Thoracic aorta (tissue), 2 donors: ENCODE results near the gene ECHS1. TPM values are rescaled to one million over a fixed set of nuclear protein-coding genes. Genes with fewer than 3 reads are reported as not detected.
"Not testable (repeated sequence)": the region's sequence is repeated elsewhere in the genome, so short reads cannot be mapped to it uniquely, and the experiment has no call there.

Source experiments
- ATAC-seq: fragments of 150-250 bp; one replicate; pipeline ENCODE4 v1.8.0; 2017; ENCODE audit warnings: low read depth; ENCODE audit not compliant: insufficient number of reproducible peaks, low FRiP score
- DNase-seq: peaks from one replicate; pipeline ENCODE4 v3.0.0-alpha.2; 2020; ENCODE audit warnings: low spot score
- H3K27ac ChIP-seq, 2 donors: fragments of 200-600 bp; sonication (generic); 1 replicate in 1 of 2; 2 replicates in 1 of 2; pipeline ENCODE4 v1.5.1; 2016; ENCODE audit warnings: mild to moderate bottlenecking in 2 of 2, moderate library complexity in 2 of 2
- H3K27me3 ChIP-seq: fragments of 200-600 bp; sonication (generic); replicated peaks from 2 replicates; pipeline ENCODE4 v1.6.0; 2016; ENCODE audit warnings: mild to moderate bottlenecking; ENCODE audit not compliant: insufficient read depth
- H3K36me3 ChIP-seq: fragments of 200-600 bp; sonication (generic); one replicate; pipeline ENCODE4 v1.5.1; 2016
- H3K4me1 ChIP-seq, 2 donors: fragments of 200-600 bp; sonication (generic); 1 replicate in 1 of 2; 2 replicates in 1 of 2; pipeline versions ENCODE4 v1.5.1 to v1.6.0; 2016; ENCODE audit warnings: low read depth in 2 of 2, mild to moderate bottlenecking in 1 of 2; ENCODE audit not compliant: control insufficient read depth in 1 of 2
- H3K4me3 ChIP-seq: fragments of 200-600 bp; sonication (generic); 2 replicates; pipeline ENCODE4 v1.5.1; 2016; ENCODE audit warnings: mild to moderate bottlenecking
- H3K9me3 ChIP-seq: fragments of 200-600 bp; sonication (generic); 2 replicates; pipeline ENCODE4 v1.5.1; 2016
- CTCF ChIP-seq: fragments of 200-600 bp; sonication (generic); IDR thresholded peaks from one replicate; pipeline ENCODE4 v1.5.1; 2019; ENCODE audit warnings: antibody characterized with exemption
- total RNA-seq, 2 donors: library from RNA; depleted of rRNA; stranded (reverse); fragments of >200 nt; gene quantifications; one replicate each; pipeline versions ENCODE4 v1.1.0 to v1.2.3, GENCODE V29; 2016

ECHS1 gene
- total RNA-seq, 2 donors from 2014 or later = 27.5 to 64.6 TPM

- no peak for ATAC-seq
- Histone ChIP-seq H3K27me3 (no peaks in the 10 kb centered on the region), H3K27ac (no peak overlapping the region), H3K36me3 (peaks cover 3% of the 10 kb centered on the region), H3K4me3 (no peak overlapping the region), H3K9me3 (no peaks in the 10 kb centered on the region), H3K4me1 (peaks cover 1 to 2% of the 10 kb centered on the region in 2 donors)
- DNase-seq = no peak
- no peak for TF ChIP-seq CTCF
Observed at GRCh38 chr10:133388236-133388972, 15.2 kb upstream of the ECHS1 start.

DNA sequence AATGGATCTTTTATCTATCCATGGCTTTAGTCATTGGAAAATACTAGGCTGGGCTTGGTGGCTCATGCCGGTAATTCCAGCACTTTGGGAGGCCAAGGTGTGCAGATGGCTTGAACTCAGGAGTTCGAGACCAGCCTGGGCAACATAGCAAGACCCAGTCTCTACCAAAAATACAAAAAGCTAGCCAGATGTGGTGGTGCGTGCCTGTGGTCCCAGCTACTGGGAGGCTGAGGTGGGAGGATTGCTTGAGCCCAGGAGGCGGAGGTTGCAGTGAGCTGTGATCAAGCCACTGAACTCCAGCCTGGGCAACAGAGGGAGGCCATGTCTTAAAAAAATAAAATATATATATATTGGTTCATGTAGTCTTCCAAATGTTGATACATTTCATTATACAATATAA lies 13.8 kb upstream of the ECHS1 start:
- H3K36me3 ChIP-seq = not testable (repeated sequence)

DNA sequence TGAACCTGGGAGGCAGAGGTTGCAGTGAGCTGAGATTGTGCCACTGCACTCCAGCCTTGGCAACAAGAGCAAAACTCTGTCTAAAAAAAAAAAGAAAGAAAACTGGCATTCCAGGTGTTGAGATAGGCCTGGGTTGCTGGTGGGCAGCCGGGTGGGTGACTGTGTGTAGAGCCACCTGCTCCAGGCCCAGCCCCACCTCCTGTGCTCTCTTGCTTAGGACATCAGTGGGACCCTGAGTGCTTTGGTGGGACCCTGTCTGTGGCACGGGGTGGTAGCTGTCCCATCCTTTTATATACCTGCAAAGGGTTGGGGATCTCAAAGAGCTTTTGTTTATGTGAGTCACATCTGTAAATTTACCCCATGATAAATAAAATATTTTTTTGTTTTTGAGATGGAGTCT lies 12.1 kb upstream of the ECHS1 start:
- DNase-seq = no peak
- Histone ChIP-seq H3K27me3 (no peaks in the 10 kb centered on the region), H3K4me1 (peaks cover 0 to 8% of the 10 kb centered on the region in 2 donors), H3K4me3 (no peak overlapping the region), H3K27ac (no peak overlapping the region), H3K36me3 (peaks cover 3% of the 10 kb centered on the region), H3K9me3 (no peaks in the 10 kb centered on the region)
- no peak for ATAC-seq
- TF ChIP-seq CTCF = no peak

More for the DNA sequence above, 13.8 kb upstream of the ECHS1 start:
- ATAC-seq, H3K27me3 ChIP-seq, H3K4me1 ChIP-seq, H3K4me3 ChIP-seq, H3K27ac ChIP-seq, H3K9me3 ChIP-seq, DNase-seq: not testable (repeated sequence)

GRCh38 chr10:133384071-133384470 lies 10.9 kb upstream of the ECHS1 start:
- no peak for TF ChIP-seq CTCF
- H3K4me3 ChIP-seq = no peak overlapping the region
- H3K9me3 ChIP-seq = no peaks in the 10 kb centered on the region
- ATAC-seq (no peak), DNase-seq (no peak)
- no peak overlapping the region for H3K27ac ChIP-seq
- no peaks in the 10 kb centered on the region for H3K36me3 ChIP-seq
- H3K27me3 ChIP-seq = no peaks in the 10 kb centered on the region
- H3K4me1 ChIP-seq = peaks cover 4 to 16% of the 10 kb centered on the region in 2 donors

DNA sequence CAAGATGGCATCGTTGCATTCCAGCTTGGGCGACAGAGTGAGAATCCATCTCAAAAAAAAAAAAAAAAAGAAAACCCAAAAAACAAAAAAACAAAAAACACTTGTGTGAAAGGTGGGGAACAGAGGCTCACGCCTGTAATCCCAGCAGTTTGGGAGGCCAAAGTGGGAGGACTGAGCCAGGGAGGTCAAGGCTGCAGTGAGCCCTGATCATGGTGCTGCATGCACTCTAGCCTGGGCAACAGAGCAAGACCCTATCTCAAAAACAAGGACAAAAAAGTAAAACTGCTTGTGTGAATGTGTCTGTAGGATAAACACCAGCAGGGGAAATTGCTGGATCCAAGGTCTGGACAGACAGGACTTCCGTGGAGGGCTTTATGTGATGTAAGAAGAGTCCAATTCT lies 10.4 kb upstream of the ECHS1 start:
- no peak for TF ChIP-seq CTCF
- H3K4me3 ChIP-seq = no peak overlapping the region
- ATAC-seq (no peak), DNase-seq (no peak)
- no peaks in the 10 kb centered on the region for H3K36me3 ChIP-seq
- H3K27ac ChIP-seq = no peak overlapping the region
- peaks cover 4 to 16% of the 10 kb centered on the region in 2 donors for H3K4me1 ChIP-seq
- H3K27me3 ChIP-seq = no peaks in the 10 kb centered on the region
- no peaks in the 10 kb centered on the region for H3K9me3 ChIP-seq

DNA sequence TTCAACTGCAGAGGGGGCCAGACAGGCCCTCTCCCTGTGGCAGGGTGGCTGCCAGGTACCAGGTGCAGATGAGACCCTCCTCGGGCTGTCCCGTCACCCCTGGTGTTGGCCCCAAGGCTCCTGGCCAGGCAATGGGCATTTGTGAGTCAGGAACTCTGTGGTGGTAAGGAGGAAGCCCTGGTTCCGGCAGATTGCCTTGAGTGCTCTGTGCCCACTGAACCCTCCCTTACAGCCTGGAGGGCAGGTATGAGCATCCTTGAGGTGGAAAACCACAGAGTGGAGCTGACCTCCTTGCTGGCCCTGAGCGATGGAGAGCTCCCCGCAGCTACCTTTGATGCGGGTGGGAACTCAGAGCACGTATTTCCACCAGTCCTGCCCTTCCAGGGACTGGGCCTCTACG lies 7.9 kb upstream of the ECHS1 start:
- no peak for DNase-seq
- Histone ChIP-seq H3K9me3 (no peaks in the 10 kb centered on the region), H3K27ac (no peak overlapping the region), H3K27me3 (no peaks in the 10 kb centered on the region), H3K36me3 (no peaks in the 10 kb centered on the region), H3K4me1 (peaks cover 7 to 24% of the 10 kb centered on the region in 2 donors), H3K4me3 (no peak overlapping the region)
- no peak for TF ChIP-seq CTCF
- no peak for ATAC-seq
